Kidney capillary endothelial cell (primary cell): ENCODE measurements around the gene C5orf52.
"Not testable (repeated sequence)": the region's sequence is repeated elsewhere in the genome, so short reads cannot be mapped to it uniquely, and the experiment has no call there.

Experiments used
- DNase-seq: peaks from one replicate; pipeline ENCODE4 v3.0.0-alpha.2; 2018; ENCODE audit warnings: low spot score

The C5orf52 gene

GRCh38 chr5:157677931-157678330 is 6.6 kb downstream of the C5orf52 start:
- DNase-seq: no peak

- DNase-seq: no peak
Measured at GRCh38 chr5:157679801-157680200, 8.5 kb downstream of the C5orf52 start.

GRCh38 chr5:157680239-157680638 is 8.9 kb downstream of the C5orf52 start:
- no peak for DNase-seq

GRCh38 chr5:157681048-157681447 is 9.7 kb downstream of the C5orf52 start:
- no peak for DNase-seq

- DNase-seq: no peak
Measured at GRCh38 chr5:157682257-157682656, 10.9 kb downstream of the C5orf52 start.

- DNase-seq: not testable (repeated sequence)
Measured at GRCh38 chr5:157686276-157687197, 15.2 kb downstream of the C5orf52 start.

GRCh38 chr5:157687198-157687554 is 15.8 kb downstream of the C5orf52 start:
- no peak for DNase-seq

GRCh38 chr5:157689942-157690689 is 18.8 kb downstream of the C5orf52 start:
- DNase-seq: no peak

GRCh38 chr5:157690690-157691433 is 19.5 kb downstream of the C5orf52 start:
- DNase-seq: no peak

GRCh38 chr5:157693816-157694215 is 22.5 kb downstream of the C5orf52 start:
- DNase-seq: not testable (repeated sequence)

GRCh38 chr5:157696154-157696553 is 24.8 kb downstream of the C5orf52 start:
- DNase-seq: not testable (repeated sequence)

GRCh38 chr5:157698674-157699073 is 27.3 kb downstream of the C5orf52 start:
- not testable (repeated sequence) for DNase-seq

GRCh38 chr5:157703736-157704135 is 32.4 kb downstream of the C5orf52 start:
- DNase-seq: no peak

GRCh38 chr5:157708866-157709265 is 37.5 kb downstream of the C5orf52 start:
- no peak for DNase-seq

- DNase-seq: no peak
Measured at GRCh38 chr5:157709346-157709745, 38.0 kb downstream of the C5orf52 start.

- DNase-seq: no peak
Measured at GRCh38 chr5:157710431-157710830, 39.1 kb downstream of the C5orf52 start.

- no peak for DNase-seq
Measured at GRCh38 chr5:157710882-157711281, 39.5 kb downstream of the C5orf52 start.

- DNase-seq: no peak
Measured at GRCh38 chr5:157713830-157714595, 42.7 kb downstream of the C5orf52 start.

GRCh38 chr5:157714596-157714864 is 43.2 kb downstream of the C5orf52 start:
- DNase-seq: no peak

GRCh38 chr5:157718519-157718918 is 47.2 kb downstream of the C5orf52 start:
- peak; percentile 74 for DNase-seq

- no peak for DNase-seq
Measured at GRCh38 chr5:157719245-157719644, 47.9 kb downstream of the C5orf52 start.

GRCh38 chr5:157721159-157721558 is 49.8 kb downstream of the C5orf52 start:
- DNase-seq: no peak
